HG03108 (cell line): ENCODE results near the gene SLC1A1.
A peak's percentile ranks its signal among the peaks of the same experiment; 100 is the strongest.

ENCODE experiments used
- ATAC-seq: cut with Tn5 transposase; IDR thresholded peaks from one replicate; pipeline ENCODE4 v1.9.1; 2021; ENCODE audit warnings: moderate library complexity; ENCODE audit not compliant: unreplicated experiment

SLC1A1 gene

GRCh38 chr9:4489919-4490704, at the start of gene SLC1A1:
Gene SLC1A1, plus strand, starts transcription at chr9:4490468. Its CDS starts 212 bp downstream, at chr9:4490680.
- peak; percentile 63 for ATAC-seq

GRCh38 chr9:4442806-4443205, 47.5 kb upstream of the SLC1A1 start:
- ATAC-seq, result no peak

DNA sequence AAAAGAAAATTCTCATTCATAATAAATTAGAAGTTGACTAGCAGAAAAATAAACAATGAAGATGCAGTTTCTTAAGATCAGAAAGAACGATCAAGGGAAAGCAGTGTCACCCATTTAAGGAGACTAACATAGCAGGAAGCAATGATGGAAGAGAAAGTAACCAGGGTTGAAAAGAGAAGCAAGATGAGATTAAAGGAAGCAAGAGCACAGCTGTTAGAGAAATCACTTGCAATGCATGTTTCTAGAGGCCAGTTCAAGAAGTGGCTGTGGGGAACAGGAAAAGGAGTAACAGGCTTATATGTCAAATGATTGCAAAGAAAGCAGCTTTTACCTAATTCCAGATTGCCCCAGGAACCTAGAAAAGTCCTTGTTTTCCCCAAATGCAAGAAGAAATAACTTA, 46.8 kb upstream of the SLC1A1 start:
- ATAC-seq, result no peak

DNA sequence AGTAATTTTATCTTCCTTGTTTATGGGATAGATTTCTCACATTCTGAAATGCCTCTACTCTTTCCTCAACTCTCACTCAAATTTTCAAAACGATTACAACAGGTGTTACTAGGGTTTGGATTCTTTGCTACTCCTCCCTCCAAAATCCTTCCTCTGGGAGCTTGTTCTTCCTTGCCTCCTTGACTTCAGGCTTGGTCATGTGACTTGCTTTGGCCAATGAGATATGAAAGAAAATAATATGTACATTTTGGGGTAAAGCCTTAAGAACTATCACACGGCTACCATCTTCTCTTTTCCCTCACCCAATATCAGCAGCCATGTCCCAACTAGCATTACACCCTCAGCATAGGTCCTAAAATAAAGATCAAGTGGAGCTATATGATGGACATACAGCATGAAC, 28.8 kb upstream of the SLC1A1 start:
- ATAC-seq, result no peak

GRCh38 chr9:4463824-4464223, 26.4 kb upstream of the SLC1A1 start:
- ATAC-seq, result no peak

DNA sequence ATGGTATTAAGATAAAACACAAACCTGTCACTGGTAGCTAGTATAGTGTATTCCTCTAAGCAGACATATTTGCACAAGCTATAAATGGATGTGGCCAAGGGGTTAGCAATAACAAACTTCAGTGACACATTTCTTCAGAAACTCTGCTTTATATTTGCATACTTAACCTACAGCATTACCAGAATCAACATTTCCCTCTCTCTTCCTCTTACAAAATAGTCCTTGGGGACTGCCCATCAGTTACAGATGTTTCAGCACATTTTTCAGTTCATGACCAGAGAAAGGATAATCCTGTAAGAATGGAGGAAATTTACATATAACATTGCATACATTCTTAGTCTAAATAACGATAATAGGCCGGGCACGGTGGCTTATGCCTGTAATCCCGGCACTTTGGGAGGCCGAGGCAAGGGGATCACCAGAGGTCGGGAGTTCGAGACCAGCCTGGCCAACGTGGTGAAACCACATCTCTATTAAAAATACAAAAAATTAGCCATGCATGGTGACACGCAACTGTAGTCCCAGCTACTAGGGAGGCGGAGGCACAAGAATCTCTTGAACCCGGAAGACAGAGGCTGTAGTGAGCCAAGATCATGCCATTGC, 25.3 kb upstream of the SLC1A1 start:
- ATAC-seq, result peak; percentile 95

- ATAC-seq, result no peak
Observed at GRCh38 chr9:4465910-4466309, 24.4 kb upstream of the SLC1A1 start.

DNA sequence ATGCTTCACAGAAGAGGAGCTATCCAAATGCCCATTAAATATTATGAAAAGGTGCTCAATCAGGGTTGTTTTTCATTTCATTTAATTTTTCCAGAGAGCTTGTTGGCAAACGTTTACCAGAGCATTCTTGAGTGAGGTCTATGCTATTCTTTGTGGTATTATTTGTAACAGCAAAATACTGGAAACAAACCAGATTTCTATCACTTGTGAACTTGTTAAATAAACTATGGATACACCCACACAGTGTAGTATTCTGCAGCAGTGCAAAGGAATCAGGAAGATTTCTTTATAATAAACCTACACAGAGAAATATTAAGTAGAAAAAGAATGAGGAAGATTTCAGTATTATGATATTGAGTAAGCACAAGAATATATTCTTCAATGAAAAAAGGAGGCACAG, 15.0 kb upstream of the SLC1A1 start:
- ATAC-seq, result no peak

- ATAC-seq, result no peak
Observed at GRCh38 chr9:4486176-4486575, 4.1 kb upstream of the SLC1A1 start.

- ATAC-seq, result no peak
Observed at GRCh38 chr9:4489562-4489918, 728 bp upstream of the SLC1A1 start.

GRCh38 chr9:4490705-4491625, 697 bp downstream of the SLC1A1 start:
- no peak for ATAC-seq

- ATAC-seq, result no peak
Observed at GRCh38 chr9:4491626-4491975, 1.3 kb downstream of the SLC1A1 start.

DNA sequence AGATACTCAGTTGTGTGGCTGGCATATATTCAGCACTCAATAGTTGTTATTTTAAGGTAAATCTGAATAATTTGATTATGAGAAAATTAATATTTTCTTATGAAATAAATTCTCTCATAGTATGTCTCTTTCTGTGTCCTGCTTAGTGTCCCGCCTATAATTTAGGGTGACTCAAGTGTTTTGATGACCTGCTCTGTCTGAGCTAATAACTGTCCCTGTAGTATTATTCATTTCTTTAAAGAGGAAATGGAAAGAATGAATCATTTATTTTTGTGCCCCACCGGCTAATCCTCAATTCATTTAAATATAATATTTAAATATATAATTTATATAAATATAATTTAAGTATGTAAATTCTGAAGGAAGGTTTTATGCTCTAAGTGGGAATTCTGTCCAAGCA, 4.1 kb downstream of the SLC1A1 start:
- no peak for ATAC-seq

DNA sequence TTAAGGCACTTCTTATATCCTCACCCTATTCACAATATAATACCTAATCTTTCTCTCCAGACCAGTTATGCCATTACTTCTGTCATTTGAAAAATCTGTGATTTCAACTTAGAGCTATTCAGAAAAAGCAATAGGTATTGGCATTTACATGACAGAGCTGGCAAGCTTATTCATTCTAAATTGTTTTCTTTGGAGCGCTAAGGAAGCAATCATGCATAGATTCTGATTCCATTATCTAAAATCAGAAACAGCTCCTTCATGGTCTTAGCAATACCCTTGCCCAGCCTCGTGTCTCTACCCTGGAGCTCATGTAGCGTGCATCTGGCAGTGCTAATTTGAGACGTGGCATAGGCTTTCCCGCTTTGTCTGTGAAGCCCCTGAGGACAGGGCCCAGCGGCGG, 4.5 kb downstream of the SLC1A1 start:
- no peak for ATAC-seq

- ATAC-seq, result no peak
Observed at GRCh38 chr9:4495537-4495936, 5.3 kb downstream of the SLC1A1 start.

DNA sequence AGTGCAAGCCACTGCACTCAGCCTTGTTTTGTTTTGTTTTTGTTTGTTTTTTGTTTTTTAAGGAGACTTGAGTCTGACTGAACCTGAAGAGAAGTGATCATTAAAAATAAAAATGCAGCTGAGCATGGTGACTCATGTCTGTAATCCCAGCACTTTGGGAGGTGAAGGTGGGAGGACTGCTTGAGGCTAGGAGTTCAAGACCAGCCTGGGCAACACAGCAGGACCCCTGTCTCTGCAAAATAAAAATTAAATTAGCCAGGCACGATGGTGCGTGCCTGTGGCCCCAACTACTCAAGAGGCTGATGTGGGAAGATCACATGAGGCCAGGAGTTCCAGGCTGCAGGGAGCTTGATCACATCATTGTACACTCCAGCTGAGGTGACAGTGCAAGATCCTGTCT, 6.2 kb downstream of the SLC1A1 start:
- no peak for ATAC-seq

DNA sequence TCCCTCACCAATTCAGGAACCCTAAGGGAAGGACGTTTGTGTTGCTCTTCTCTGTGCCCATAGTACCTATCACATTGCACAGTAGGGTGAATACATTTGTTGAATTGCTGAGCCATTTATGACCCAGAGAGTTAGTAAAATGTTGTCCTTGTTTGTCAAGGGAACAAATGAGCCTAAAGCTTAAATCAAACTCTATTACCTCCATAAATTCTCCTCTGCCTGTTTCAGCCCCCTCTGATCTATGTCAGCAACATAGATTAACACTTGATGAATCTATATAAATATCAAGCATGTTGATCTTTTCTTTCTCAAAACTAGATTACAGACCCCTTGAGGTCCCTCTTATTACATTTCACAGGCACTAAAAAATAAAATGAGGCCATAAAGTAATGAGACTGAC, 7.1 kb downstream of the SLC1A1 start:
- ATAC-seq, result no peak

DNA sequence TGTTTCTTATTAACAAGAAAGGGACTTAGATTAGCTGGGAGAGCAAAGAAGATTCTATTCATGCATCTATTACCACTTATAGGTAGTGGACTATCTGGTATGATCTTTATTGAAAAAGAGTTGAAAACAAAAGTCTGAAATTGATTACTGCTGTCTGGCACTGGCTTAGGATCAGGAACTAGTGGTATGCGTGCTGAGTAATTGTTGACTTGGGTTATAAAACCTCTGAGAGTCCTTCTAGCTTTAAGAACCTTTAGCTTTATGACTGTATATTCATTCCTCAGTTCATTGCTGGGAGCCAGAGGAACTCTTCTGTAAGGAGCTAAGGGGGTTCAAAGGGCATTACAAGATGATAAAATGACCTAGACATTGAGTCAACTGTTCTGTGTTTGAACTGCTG, 7.6 kb downstream of the SLC1A1 start:
- no peak for ATAC-seq

- ATAC-seq, result no peak
Observed at GRCh38 chr9:4499917-4500316, 9.6 kb downstream of the SLC1A1 start.

DNA sequence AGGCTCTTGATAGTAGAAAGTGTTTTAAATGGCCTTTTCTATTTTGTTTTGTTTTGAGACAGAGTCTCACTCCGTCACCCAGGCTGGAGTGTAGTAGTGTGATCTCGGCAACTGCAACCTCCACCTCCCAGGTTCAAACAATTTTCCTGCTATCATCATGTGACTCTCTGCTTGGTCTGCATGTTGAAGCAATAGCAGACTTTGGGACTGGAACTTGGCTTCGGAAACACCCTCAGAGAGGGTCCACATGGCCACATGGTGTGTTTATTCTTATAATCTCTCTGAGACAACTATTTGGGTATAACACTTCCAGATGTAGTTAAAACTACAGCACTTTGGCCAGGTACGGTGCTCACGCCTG, 10.9 kb downstream of the SLC1A1 start:
- no peak for ATAC-seq

DNA sequence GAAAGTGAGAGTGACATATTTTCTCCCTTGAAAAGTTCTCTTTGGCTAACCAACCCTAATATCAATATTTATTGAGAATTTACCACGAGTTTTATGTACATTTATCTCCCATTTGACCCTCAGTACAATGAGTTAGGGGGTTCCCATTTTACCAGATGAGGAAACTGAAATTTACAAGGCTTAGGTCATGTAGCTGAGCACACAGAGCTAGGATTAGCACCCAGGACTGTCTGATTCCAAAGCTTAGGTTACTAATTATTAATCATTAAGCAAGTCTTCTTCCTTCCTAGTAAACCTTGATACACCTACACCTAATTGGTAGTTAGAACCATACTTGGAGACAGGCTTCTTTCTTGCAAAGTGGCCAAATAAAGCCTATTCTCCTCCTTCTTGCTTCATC, 12.2 kb downstream of the SLC1A1 start:
- ATAC-seq, result no peak

- ATAC-seq, result no peak
Observed at GRCh38 chr9:4503103-4503502, 12.8 kb downstream of the SLC1A1 start.
